Hematopoietic multipotent progenitor cell treated with erythropoietin and hydrocortisone succinate and interleukin-3 and kit ligand, for 8 days (in vitro differentiated cells): ENCODE measurements around the gene NR2F2.

Experiments
- DNase-seq: peaks from one replicate; pipeline ENCODE4 v3.0.0-alpha.2; 2015

NR2F2 gene

GRCh38 chr15:96333131-96334016, 2.9 kb downstream of the NR2F2 start:
- no peak for DNase-seq

GRCh38 chr15:96334017-96334704, 3.7 kb downstream of the NR2F2 start:
- DNase-seq = no peak

- DNase-seq = no peak
These were observed 4.4 kb downstream of the NR2F2 start for GRCh38 chr15:96334705-96335410.

GRCh38 chr15:96335411-96336024, 5.0 kb downstream of the NR2F2 start:
- no peak for DNase-seq

DNA sequence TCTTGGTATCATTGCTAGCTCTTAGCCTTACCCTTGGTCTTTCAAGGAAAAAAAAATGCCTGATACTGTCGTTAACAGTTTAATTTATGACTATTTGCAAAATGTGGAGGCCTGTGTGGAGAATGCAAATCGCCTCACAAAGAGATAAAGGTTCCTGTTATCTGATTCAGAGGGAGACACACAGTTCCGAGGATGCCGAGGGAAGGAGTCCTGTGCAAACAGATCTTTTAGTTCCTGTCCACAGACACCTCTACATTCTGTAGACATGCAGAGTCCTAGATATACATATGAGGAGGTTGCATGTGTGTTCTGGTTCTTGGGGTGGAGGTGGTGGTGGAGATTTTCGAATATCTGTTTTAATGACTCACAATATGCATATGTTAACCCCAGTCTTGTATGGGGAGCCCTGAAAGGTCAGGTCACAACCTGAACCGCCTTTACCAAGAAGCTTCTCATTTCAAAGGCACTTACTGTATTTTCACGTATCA, 5.7 kb downstream of the NR2F2 start:
- no peak for DNase-seq

- no peak for DNase-seq
These were observed 6.3 kb downstream of the NR2F2 start for GRCh38 chr15:96336596-96337364.

- DNase-seq = no peak
These were observed 7.0 kb downstream of the NR2F2 start for GRCh38 chr15:96337365-96338023.

GRCh38 chr15:96338074-96338765, 7.7 kb downstream of the NR2F2 start:
- no peak for DNase-seq

- DNase-seq = no peak
These were observed 8.5 kb downstream of the NR2F2 start for GRCh38 chr15:96338766-96339618.

DNA sequence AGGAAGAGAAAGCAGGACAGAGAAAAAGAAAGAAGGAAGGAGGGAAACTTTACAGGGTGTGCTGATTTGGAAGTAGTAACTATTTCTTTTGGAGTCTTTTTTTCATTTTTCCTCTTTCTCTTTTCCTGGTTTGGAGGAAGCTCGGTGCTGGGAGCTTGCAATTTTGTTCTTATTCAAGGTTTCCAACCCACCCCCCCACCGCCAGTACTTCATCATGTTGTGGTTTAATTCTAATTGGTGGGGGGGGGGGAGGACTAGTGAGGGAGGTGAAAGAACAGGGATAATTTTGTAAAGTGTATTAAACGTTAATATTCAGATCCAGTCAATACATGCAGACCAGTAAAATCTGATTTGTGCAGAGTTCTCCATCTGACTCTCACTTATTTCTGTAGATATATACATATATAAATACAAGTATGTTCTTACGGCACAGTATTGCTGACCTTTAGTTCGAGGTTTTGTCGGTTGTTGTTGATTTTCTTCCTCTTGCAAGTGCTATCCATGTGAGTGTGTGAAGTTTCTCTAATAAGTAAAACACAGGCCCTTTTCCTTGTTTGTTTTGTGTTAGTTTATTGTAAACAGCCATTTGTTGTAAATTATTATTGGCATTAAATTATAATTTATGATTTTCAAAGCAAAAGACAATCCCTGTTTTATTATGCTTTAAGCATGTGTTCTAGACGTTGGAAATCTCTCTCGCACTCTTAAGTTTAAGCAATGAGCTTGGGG, 9.3 kb downstream of the NR2F2 start:
- DNase-seq = no peak

GRCh38 chr15:96340348-96340597, 9.8 kb downstream of the NR2F2 start:
- no peak for DNase-seq

GRCh38 chr15:96340598-96341512, 10.4 kb downstream of the NR2F2 start:
- no peak for DNase-seq

DNA sequence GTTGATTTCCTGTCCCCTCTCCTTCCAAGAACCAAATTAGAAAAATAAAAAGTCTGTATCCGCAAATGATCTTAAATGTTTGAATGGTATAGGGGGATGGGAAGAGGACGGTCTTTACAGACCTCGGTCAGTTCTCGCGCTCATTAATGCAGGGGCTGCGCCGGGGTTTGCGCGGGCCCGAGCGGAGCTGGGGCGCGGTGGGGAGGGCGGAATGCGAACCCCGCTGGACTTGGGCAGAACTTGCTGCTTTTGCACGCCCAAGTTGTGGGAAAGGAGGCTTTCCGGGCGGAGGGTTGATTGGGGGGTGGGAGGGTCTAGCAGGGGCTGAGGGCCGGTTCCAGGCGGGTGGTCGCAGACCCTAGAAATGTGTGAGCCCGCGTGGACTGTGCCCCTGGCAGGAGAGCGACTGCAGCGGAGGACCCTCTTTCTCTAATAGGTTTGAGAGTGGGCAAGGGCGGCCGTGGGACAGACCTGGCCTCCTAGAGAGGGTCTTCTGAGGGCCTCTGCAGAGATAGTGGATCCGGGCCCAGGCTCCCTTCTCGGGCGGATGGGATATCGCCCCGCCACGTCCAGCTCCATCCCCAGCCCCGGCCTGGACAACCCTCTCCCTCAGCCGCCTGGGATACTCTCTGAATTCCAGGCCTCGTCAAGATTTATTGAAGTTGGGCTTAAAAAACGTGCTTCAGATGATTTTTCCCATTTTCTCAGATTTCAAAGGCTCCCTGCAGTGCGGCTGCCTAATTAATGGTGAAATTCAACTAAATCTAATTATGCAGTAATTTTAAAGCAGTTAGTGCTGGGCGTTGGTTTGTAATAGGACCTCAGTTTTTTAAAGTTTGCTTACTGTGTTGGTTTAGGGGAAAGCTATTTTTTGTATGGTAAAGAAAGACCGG, 11.3 kb downstream of the NR2F2 start:
- no peak for DNase-seq

GRCh38 chr15:96342406-96343112, 12.1 kb downstream of the NR2F2 start:
- no peak for DNase-seq

DNA sequence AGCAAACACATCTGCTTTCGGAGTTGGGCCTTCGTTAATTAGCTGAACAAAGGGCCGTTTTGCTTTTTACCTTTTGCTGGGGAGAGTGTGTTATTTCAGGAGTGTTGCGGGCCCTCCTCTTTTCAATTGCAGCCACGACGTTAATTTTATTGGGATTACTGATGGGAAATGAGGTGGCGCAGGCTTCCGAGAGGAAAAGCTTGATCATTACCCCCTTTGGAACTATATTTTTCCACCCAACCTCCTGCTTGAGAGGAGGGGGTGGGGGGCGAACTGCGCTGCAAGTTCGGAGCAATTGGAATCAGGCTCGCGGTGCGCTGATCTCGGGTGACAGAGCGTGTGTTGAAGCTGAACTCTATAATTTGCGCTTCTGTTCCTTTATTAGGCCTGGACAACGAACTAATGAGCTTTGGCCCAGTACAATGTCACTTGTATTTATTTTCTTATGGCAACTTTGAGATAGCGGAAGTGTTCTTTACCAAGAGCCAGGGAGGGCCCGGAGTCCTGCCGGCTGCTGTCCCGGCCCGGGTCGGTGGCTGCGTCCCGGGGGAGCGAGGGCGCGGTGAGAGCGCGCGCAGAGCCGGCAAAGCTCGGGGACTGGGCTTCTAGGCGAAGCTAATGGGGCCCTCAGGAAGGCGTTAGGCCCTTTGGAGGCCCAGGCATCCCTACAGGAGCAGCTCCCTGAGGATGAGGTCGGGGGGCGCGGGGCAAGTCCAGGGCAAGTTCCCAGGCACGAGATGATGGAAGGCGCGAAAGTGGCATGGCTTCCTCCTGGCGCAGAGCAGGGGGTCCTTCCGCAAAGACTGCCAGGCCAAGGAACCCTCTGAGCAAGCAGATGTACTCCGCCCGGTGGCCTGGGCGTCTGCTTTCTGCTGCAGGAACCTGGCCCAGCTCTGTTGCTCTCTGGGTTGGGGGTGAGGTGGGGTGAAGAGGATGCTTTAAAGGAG, 12.9 kb downstream of the NR2F2 start:
- DNase-seq = no peak
